Psoas muscle (tissue), 8 donors: ENCODE results near the gene LINS1. TPM values are rescaled to one million over a fixed set of nuclear protein-coding genes. Genes with fewer than 3 reads are reported as not detected.

ENCODE experiments used
- ATAC-seq, 4 donors: fragments of 200-7000 bp; cut with Tn5 transposase; one replicate each; pipeline ENCODE4 v1.9.1; 2020; ENCODE audit warnings: moderate library complexity in 3 of 4, mild to moderate bottlenecking in 2 of 4
- DNase-seq, 2 donors: peaks; one replicate each; pipeline ENCODE4 v3.0.0-alpha.2; 2020
- H3K27ac ChIP-seq: fragments of 200-600 bp; one replicate; pipeline ENCODE4 v1.8.0; 2022
- H3K27me3 ChIP-seq, 3 donors: fragments of 200-600 bp in 1 of 3; one replicate each; pipeline versions ENCODE4 v1.6.1 to v1.8.0; 2013 to 2022; ENCODE audit warnings: low read length in 2 of 3, mild to moderate bottlenecking in 2 of 3, moderate library complexity in 1 of 3; ENCODE audit not compliant: insufficient read depth in 3 of 3
- H3K36me3 ChIP-seq, 2 donors: fragments of 200-600 bp in 1 of 2; one replicate each; pipeline versions ENCODE4 v1.6.1 to v1.8.0; 2013 to 2022; ENCODE audit warnings: low read depth in 1 of 2, mild to moderate bottlenecking in 1 of 2, moderate library complexity in 1 of 2; ENCODE audit not compliant: insufficient read depth in 1 of 2
- H3K4me1 ChIP-seq: fragments of 200-600 bp; one replicate; pipeline ENCODE4 v1.8.0; 2022
- H3K4me3 ChIP-seq: fragments of 200-600 bp; one replicate; pipeline ENCODE4 v1.8.0; 2022; ENCODE audit warnings: mild to moderate bottlenecking
- H3K9me3 ChIP-seq: fragments of 200-600 bp; one replicate; pipeline ENCODE4 v1.8.0; 2022
- WGBS, 3 donors: extraction: QIAGEN DNeasy Blood & Tissue Kit; methylation state at CpG; one replicate each; pipeline versions ENCODE4 v1.1.6 to v1.1.7; 2013; 5-methylcytosine and 5-hydroxymethylcytosine counted together
- intact Hi-C, 2 donors: fragments of 100-400 bp; cut with DNase I; formaldehyde crosslinking; loops; one replicate each; pipeline versions ENCODE4 v1.11.0 to v1.14.2; 2022
- polyA plus RNA-seq, 3 donors: library from polyadenylated mRNA; stranded (reverse); fragments of 200-250 nt; gene quantifications; one replicate each; pipeline ENCODE4 v1.2.3, GENCODE V29; 2013
- total RNA-seq, 4 donors: library from RNA; stranded (reverse); fragmentation: NEBNext Ultra II Directional in 2 of 4; extraction: Animal tissue kit (Norgen Biotek cat#: 25700) in 2 of 4; gene quantifications; one replicate each; pipeline versions ENCODE4 v1.2.1 to v1.2.4, GENCODE V29; 2021 to 2023
- TF ChIP-seq, protein P1 (sequence below): fragments of 200-600 bp; IDR thresholded peaks from one replicate; pipeline ENCODE4 v1.8.0; 2022; ENCODE audit warnings: antibody characterized with exemption
- donor health status: healthy with polysubstance abuse.
- donor health status: DM: no; HTN: no; CAD: no; lungs with moderate emphysema.
- donor health status: Bipolar disorder and iron deficiency.
- donor health status: healthy.
- donor health status: DM: yes; HTN: yes; CAD: no.
- donor health status: DM: no; HTN: no; CAD: no.
- donor health status: DM: no; HTN: no; CAD: no.
- donor health status: DM: yes; HTN: yes; CAD: no.

The LINS1 gene
- total and polyA plus RNA-seq, 7 donors = 4.3 to 15.1 (median 8.3) TPM

DNA sequence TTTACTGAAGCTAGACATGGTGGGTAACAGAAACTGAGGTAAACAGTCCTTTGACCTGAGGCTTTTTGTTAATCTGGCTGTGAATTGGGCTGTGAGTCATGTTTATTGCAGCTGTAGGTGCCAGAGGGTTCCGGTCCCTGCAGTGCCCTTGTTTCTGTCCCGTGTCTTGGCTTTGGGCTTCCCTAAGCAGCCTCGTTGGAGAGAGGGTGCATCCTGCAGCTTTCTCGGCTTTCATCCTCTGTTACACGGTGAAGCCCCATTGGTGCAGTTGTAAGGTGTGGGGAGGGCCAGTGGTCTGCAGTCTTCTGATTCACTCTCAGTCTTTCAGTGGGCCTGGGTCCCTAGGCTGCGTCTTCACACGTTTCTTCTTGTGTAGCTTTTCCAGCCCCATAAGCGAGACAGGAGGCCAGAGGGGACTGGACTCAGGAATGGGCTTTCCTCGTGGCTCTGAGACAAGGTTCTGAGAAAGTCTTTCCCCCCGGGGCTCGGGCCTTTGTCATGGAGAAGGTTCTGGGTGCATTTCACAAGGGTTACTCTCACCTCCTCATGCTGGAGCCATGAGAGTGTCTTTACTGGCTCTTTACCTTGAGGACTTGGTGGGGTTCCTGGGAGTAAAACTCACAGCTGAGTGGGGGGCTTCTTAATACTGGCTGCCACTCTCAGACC lies 33.6 kb upstream of the LINS1 start:
- DNase-seq = no peak
- ATAC-seq = peak; percentile 16 to 47 (median 40)
- intact Hi-C loops = no loop called here
- H3K36me3 ChIP-seq = peaks cover 0 to 16% of the 10 kb centered on the region in 2 donors
- H3K4me3 ChIP-seq = no peak overlapping the region
- TF ChIP-seq, protein P1, sequence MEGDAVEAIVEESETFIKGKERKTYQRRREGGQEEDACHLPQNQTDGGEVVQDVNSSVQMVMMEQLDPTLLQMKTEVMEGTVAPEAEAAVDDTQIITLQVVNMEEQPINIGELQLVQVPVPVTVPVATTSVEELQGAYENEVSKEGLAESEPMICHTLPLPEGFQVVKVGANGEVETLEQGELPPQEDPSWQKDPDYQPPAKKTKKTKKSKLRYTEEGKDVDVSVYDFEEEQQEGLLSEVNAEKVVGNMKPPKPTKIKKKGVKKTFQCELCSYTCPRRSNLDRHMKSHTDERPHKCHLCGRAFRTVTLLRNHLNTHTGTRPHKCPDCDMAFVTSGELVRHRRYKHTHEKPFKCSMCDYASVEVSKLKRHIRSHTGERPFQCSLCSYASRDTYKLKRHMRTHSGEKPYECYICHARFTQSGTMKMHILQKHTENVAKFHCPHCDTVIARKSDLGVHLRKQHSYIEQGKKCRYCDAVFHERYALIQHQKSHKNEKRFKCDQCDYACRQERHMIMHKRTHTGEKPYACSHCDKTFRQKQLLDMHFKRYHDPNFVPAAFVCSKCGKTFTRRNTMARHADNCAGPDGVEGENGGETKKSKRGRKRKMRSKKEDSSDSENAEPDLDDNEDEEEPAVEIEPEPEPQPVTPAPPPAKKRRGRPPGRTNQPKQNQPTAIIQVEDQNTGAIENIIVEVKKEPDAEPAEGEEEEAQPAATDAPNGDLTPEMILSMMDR = no peak
- H3K9me3 ChIP-seq = no peaks in the 10 kb centered on the region
- H3K27ac ChIP-seq = no peak overlapping the region
- 69 to 77% (median 72%) methylated on average over 11 of the region's 11 CpGs for WGBS, 3 donors
- H3K27me3 ChIP-seq = no peaks in the 10 kb centered on the region
- peaks cover 24% of the 10 kb centered on the region for H3K4me1 ChIP-seq

DNA sequence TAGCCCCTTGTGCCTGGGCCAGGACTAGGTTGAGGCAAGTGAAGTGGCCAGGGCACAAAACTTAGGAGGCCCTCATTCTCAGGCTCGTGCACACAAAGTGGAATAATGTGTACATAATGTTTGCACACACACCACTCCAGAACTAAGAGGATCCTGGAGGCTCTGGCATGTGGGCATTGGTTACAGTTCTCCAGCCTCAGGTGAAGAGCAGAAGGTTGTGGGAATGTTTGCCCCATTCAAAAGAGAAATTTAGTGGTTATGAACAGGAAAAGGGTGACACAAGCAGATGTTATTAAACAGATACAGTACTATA lies 31.7 kb upstream of the LINS1 start:
- 66 to 83% (median 79%) methylated on average over 1 of the region's 1 CpG for WGBS, 3 donors

DNA sequence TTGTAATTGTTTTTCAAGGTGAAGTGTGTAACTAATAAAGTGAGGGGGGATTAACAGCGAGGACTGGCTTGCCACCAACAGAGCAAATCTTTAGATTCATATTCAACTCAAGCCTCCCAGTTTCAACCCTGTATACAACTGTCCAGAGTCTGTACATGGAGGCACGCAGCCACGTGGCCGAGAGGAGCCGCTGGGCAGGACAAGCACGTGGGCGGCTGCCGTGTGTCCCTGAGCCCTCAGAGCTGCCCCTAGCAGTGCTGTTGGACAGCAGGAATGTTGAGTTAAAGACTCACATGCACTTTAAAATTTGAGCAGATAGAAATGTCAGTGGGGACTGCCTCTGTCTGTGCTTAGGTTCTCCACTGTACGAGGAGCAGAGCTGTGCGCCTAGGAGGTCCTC lies 29.8 kb upstream of the LINS1 start:
- H3K27ac ChIP-seq = no peak overlapping the region
- intact Hi-C loops = no loop called here
- TF ChIP-seq, protein P1 = no peak
- WGBS, 3 donors = 85 to 92% (median 91%) methylated on average over 10 of the region's 10 CpGs
- no peaks in the 10 kb centered on the region for H3K27me3 ChIP-seq
- ATAC-seq = no peak
- peaks cover 18% of the 10 kb centered on the region for H3K4me1 ChIP-seq
- no peak overlapping the region for H3K4me3 ChIP-seq
- no peak for DNase-seq
- H3K36me3 ChIP-seq = peaks cover 0 to 30% of the 10 kb centered on the region in 2 donors
- H3K9me3 ChIP-seq = no peaks in the 10 kb centered on the region

More for the DNA sequence above, 31.7 kb upstream of the LINS1 start:
- intact Hi-C loops = no loop called here
- Histone ChIP-seq H3K36me3 (peaks cover 0 to 30% of the 10 kb centered on the region in 2 donors), H3K27me3 (no peaks in the 10 kb centered on the region), H3K9me3 (no peaks in the 10 kb centered on the region), H3K27ac (peak overlapping the region; percentile 47), H3K4me1 (peaks cover 18% of the 10 kb centered on the region), H3K4me3 (no peak overlapping the region)
- ATAC-seq (no peak), DNase-seq (no peak)
- TF ChIP-seq, protein P1 = no peak

DNA sequence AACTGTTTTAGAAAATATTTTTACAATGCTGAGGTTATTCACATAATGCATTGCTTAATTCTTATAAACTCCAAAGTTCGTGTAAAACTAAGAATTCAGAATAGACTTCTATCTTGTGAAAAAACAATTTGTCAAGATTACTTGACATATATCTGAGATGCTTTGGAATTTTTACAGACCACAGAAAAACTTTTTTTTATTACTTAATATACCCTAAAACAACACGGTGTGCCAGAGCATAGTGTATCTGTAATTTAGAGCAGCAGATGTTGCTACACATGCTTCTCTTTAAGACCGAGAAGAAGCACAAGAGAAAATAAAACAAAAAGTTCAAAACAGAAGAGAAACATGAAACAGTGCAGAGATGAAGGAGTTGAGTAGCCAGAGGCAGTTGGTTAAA lies 26.8 kb upstream of the LINS1 start:
- H3K4me1 ChIP-seq = peaks cover 13% of the 10 kb centered on the region
- ATAC-seq (no peak), DNase-seq (no peak)
- no peaks in the 10 kb centered on the region for H3K27me3 ChIP-seq
- TF ChIP-seq, protein P1 = no peak
- no peak overlapping the region for H3K4me3 ChIP-seq
- no peaks in the 10 kb centered on the region for H3K9me3 ChIP-seq
- no peak overlapping the region for H3K27ac ChIP-seq
- WGBS, 3 donors = 67 to 77% (median 76%) methylated on average over 3 of the region's 3 CpGs
- peaks cover 0 to 30% of the 10 kb centered on the region in 2 donors for H3K36me3 ChIP-seq
- intact Hi-C loops = loop anchor here (1.0 to 5.0 kb wide), 4 partner anchors 244 to 378 kb away; no protein-coding TSS in a partner anchor
